DOHH2 (cell line): ENCODE data around the gene TMEM126B.

Source experiments
- H3F3A ChIP-seq: fragments of 200-600 bp; sonication (generic), shearing (Covaris generic); 2 replicates; pipeline ENCODE4 v1.6.0; 2016; ENCODE audit warnings: antibody characterized with exemption, mild to moderate bottlenecking; ENCODE audit not compliant: control insufficient read depth, insufficient read depth
- H3K27ac ChIP-seq: fragments of 200-600 bp; sonication (generic); 2 replicates; pipeline ENCODE4 v1.5.1; 2014; ENCODE audit warnings: low read depth, mild to moderate bottlenecking, low read length, moderate library complexity
- H3K27me3 ChIP-seq: fragments of 200-600 bp; sonication (generic); 2 replicates; pipeline ENCODE4 v1.6.1; 2014; ENCODE audit warnings: mild to moderate bottlenecking, low read length, mixed read lengths; ENCODE audit not compliant: control insufficient read depth
- H3K36me3 ChIP-seq: fragments of 200-600 bp; sonication (generic); 2 replicates; pipeline ENCODE4 v1.6.1; 2014; ENCODE audit warnings: mild to moderate bottlenecking, low read length, moderate library complexity, mixed read lengths; ENCODE audit not compliant: control insufficient read depth
- H3K4me1 ChIP-seq: fragments of 200-600 bp; sonication (generic); 2 replicates; pipeline ENCODE4 v1.6.1; 2014; ENCODE audit warnings: mild to moderate bottlenecking, low read length, mixed read lengths; ENCODE audit not compliant: control insufficient read depth
- H3K4me2 ChIP-seq: fragments of 200-600 bp; sonication (generic); 2 replicates; pipeline ENCODE4 v1.6.0; 2014; ENCODE audit warnings: mild to moderate bottlenecking, low read length, moderate library complexity
- H3K4me3 ChIP-seq: fragments of 200-600 bp; sonication (generic); 2 replicates; pipeline ENCODE4 v1.5.1; 2014; ENCODE audit warnings: mild to moderate bottlenecking, low read length, mixed read lengths
- H3K79me2 ChIP-seq: fragments of 200-600 bp; sonication (generic); 2 replicates; pipeline ENCODE4 v1.6.1; 2014; ENCODE audit warnings: mild to moderate bottlenecking, low read length, mixed read lengths; ENCODE audit not compliant: control insufficient read depth
- H3K9me2 ChIP-seq: fragments of 200-600 bp; sonication (generic); replicated peaks from 2 replicates; pipeline ENCODE4 v1.6.1; 2014; ENCODE audit warnings: mild to moderate bottlenecking, low read length, mixed read lengths; ENCODE audit not compliant: control insufficient read depth
- H3K9me3 ChIP-seq: fragments of 200-600 bp; sonication (generic); 2 replicates; pipeline ENCODE4 v1.6.1; 2014; ENCODE audit warnings: antibody characterized with exemption, low read length, mixed read lengths; ENCODE audit not compliant: control insufficient read depth, insufficient read depth
- H4K20me1 ChIP-seq: fragments of 200-600 bp; sonication (generic); 2 replicates; pipeline ENCODE4 v1.6.0; 2014; ENCODE audit warnings: low read depth, mild to moderate bottlenecking, antibody characterized with exemption, low read length, moderate library complexity; ENCODE audit not compliant: control insufficient read depth, insufficient read depth
- CTCF ChIP-seq: fragments of 200-600 bp; sonication (generic); IDR thresholded peaks from one replicate; pipeline ENCODE4 v1.5.1; 2014; ENCODE audit warnings: antibody characterized with exemption, mild to moderate bottlenecking, low read depth, low read length; ENCODE audit not compliant: poor library complexity, severe bottlenecking
- EZH2phosphoT487 ChIP-seq: fragments of 200-600 bp; sonication (generic); IDR thresholded peaks from 2 replicates; pipeline ENCODE4 v1.6.1; 2017; ENCODE audit warnings: borderline replicate concordance, mild to moderate bottlenecking, antibody characterized with exemption, low read length, moderate library complexity, mixed read lengths

TMEM126B gene

GRCh38 chr11:85663753-85664614, 35.6 kb downstream of the TMEM126B start:
- Histone ChIP-seq H3K4me1 (peaks cover 39% of the 10 kb centered on the region), H3K27me3 (no peaks in the 10 kb centered on the region), H3K4me2 (peak overlapping the region; percentile 80), H3K27ac (peak overlapping the region; percentile 86), H3K9me2 (no peaks in the 10 kb centered on the region), H3K9me3 (no peaks in the 10 kb centered on the region), H3K4me3 (peak overlapping the region; percentile 82), H3K79me2 (peaks cover 63% of the 10 kb centered on the region), H3K36me3 (peaks cover 58% of the 10 kb centered on the region), H3F3A (peaks cover 3% of the 10 kb centered on the region; the same call in 1 of the 2 replicates), H4K20me1 (peaks cover 34% of the 10 kb centered on the region)
- TF ChIP-seq CTCF (peak; percentile 9), EZH2phosphoT487 (no peak)

GRCh38 chr11:85664615-85665481, 36.5 kb downstream of the TMEM126B start, which contains the start of gene CREBZF:
Gene CREBZF (minus strand): TSS chr11:85665129. CDS start chr11:85664875, 254 bp downstream.
- H3K36me3 ChIP-seq = peaks cover 49% of the 10 kb centered on the region
- peaks cover 55% of the 10 kb centered on the region for H3K79me2 ChIP-seq
- peak within 1 kb of the TSS; percentile 80 for H3K4me2 ChIP-seq
- peak within 1 kb of the TSS; percentile 86 for H3K27ac ChIP-seq
- peaks cover 30% of the 10 kb centered on the region for H4K20me1 ChIP-seq
- H3K27me3 ChIP-seq = no peaks in the 10 kb centered on the region
- peak; percentile 2 for TF ChIP-seq CTCF
- no peak for TF ChIP-seq EZH2phosphoT487
- no peaks in the 10 kb centered on the region for H3F3A ChIP-seq
- no peaks in the 10 kb centered on the region for H3K9me2 ChIP-seq
- peak within 1 kb of the TSS; percentile 82 for H3K4me3 ChIP-seq
- no peaks in the 10 kb centered on the region for H3K9me3 ChIP-seq
- peaks cover 30% of the 10 kb centered on the region for H3K4me1 ChIP-seq

- Histone ChIP-seq H3F3A (no peaks in the 10 kb centered on the region), H3K4me2 (peak overlapping the region; percentile 80), H3K27me3 (no peaks in the 10 kb centered on the region), H3K4me1 (peaks cover 21% of the 10 kb centered on the region), H3K4me3 (peak overlapping the region; percentile 82; the same call in 1 of the 2 replicates), H3K36me3 (peaks cover 41% of the 10 kb centered on the region), H3K27ac (no peak overlapping the region), H3K9me2 (no peaks in the 10 kb centered on the region), H3K79me2 (peaks cover 46% of the 10 kb centered on the region), H4K20me1 (peaks cover 25% of the 10 kb centered on the region), H3K9me3 (no peaks in the 10 kb centered on the region)
- TF ChIP-seq EZH2phosphoT487 = no peak
- TF ChIP-seq CTCF = no peak
Observed at GRCh38 chr11:85665733-85666132, 37.3 kb downstream of the TMEM126B start.
